Liver (tissue), 3 donors: ENCODE results near the gene SRRM1.

Source experiments
- CTCF ChIP-seq: fragments of 150-350 bp; IDR thresholded peaks from 2 replicates; pipeline ENCODE4 v1.5.1; 2017; ENCODE audit warnings: improper control_type of control experiment, low read depth, low read length; ENCODE audit not compliant: missing input control
- REST ChIP-seq: IDR thresholded peaks from 2 replicates; pipeline ENCODE4 v1.6.1; 2016; ENCODE audit warnings: antibody characterized with exemption, mild to moderate bottlenecking
- TAF1 ChIP-seq: conservative IDR thresholded peaks from 2 replicates; pipeline ENCODE4 v1.6.1; 2016; ENCODE audit warnings: antibody characterized with exemption, mild to moderate bottlenecking
- donor health status: healthy.
- donor health status: healthy.

GRCh38 chr1:24657781-24658180, 14.7 kb downstream of the SRRM1 start:
- TF ChIP-seq CTCF = no peak
- no peak for TF ChIP-seq REST
- no peak for TF ChIP-seq TAF1
